ENCODE results near the gene DNM3. TPM values are rescaled to one million over a fixed set of nuclear protein-coding genes. Genes with fewer than 3 reads are reported as not detected.

The DNM3 gene
- total RNA-seq, 1 experiment from 2014 or later: 0.11 TPM

DNA sequence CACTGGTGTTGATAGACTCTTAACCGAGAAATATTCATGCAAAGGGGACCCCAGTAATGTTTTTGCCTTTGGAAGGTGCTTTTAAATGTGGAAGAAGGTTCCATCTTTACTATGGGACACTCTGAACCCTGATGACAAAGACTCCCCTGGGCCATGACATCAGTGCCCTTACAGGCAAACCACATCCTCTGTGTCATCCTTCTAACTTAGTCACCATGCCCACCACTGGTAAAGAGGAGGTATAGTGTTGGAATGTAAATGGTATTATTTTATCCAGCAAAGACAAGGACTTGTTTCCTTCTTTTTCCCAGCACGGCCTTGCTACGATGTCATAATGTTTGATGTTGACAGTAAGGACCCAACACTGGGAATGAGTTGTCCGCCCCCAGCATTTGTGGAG, 47.2 kb upstream of the DNM3 start:
- H3K4me1 ChIP-seq: no peaks in the 10 kb centered on the region
- Mint-ChIP-seq H3K4me3 (ENCODE audit: unreplicated experiment) (no peak overlapping the region), H3K27me3 (ENCODE audit: insufficient read depth, unreplicated experiment) (no peaks in the 10 kb centered on the region), H3K36me3 (ENCODE audit: insufficient read depth, unreplicated experiment) (peaks cover 39% of the 10 kb centered on the region), H3K9me3 (ENCODE audit: unreplicated experiment) (no peaks in the 10 kb centered on the region), H3K4me1 (ENCODE audit: low read depth, unreplicated experiment) (no peaks in the 10 kb centered on the region), H3K27ac (ENCODE audit: unreplicated experiment) (no peak overlapping the region)
- no peak for DNase-seq
- no TSS peak for BruUV-seq (replicated peaks)
- no peaks in the 10 kb centered on the region for H3K27me3 ChIP-seq (replicated peaks; ENCODE audit: control insufficient read depth, insufficient read depth, low read length)
- intact Hi-C loops (cut with micrococcal nuclease; ENCODE audit: unreplicated experiment): no loop called here
- CTCF ChIA-PET: no interaction called here
- H3K4me3 ChIP-seq (ENCODE audit: low read depth, low read length): no peak overlapping the region
- H3K9me3 ChIP-seq: no peaks in the 10 kb centered on the region
- TF ChIP-seq, protein P1, sequence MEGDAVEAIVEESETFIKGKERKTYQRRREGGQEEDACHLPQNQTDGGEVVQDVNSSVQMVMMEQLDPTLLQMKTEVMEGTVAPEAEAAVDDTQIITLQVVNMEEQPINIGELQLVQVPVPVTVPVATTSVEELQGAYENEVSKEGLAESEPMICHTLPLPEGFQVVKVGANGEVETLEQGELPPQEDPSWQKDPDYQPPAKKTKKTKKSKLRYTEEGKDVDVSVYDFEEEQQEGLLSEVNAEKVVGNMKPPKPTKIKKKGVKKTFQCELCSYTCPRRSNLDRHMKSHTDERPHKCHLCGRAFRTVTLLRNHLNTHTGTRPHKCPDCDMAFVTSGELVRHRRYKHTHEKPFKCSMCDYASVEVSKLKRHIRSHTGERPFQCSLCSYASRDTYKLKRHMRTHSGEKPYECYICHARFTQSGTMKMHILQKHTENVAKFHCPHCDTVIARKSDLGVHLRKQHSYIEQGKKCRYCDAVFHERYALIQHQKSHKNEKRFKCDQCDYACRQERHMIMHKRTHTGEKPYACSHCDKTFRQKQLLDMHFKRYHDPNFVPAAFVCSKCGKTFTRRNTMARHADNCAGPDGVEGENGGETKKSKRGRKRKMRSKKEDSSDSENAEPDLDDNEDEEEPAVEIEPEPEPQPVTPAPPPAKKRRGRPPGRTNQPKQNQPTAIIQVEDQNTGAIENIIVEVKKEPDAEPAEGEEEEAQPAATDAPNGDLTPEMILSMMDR (IDR thresholded peaks at IDR 0.05; ENCODE audit: insufficient read depth in 1 of 2, low read depth in 1 of 2, low read length in 1 of 2, severe bottlenecking in 1 of 2, unreplicated experiment in 1 of 2): no peak
- POLR2A ChIA-PET: no interaction called here
- peaks cover 2% of the 10 kb centered on the region for H3K36me3 ChIP-seq (ENCODE audit: control insufficient read depth, insufficient read depth, low read length)

DNA sequence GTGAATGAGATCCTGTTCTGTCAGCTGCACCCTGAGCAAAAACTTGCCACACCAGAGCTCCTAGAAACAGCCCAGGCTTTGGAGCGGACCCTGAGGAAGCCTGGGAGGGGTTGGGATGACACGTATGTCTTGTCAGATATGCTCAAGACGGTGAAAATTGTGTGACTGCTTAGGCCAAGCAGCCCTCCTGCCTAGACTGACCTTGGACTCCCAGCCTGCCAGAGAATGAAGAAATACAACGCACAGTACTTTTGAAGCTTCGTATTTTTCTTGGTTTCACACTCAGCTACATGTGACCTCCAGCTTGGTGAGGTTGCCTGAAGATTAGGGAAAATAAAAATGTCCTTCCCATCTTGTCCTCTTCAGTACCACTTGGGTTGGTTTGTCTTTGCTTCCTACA, 44.7 kb upstream of the DNM3 start:
- Mint-ChIP-seq H3K9me3 (ENCODE audit: unreplicated experiment) (no peaks in the 10 kb centered on the region), H3K27me3 (ENCODE audit: insufficient read depth, unreplicated experiment) (no peaks in the 10 kb centered on the region), H3K4me1 (ENCODE audit: low read depth, unreplicated experiment) (no peaks in the 10 kb centered on the region), H3K36me3 (ENCODE audit: insufficient read depth, unreplicated experiment) (peaks cover 31% of the 10 kb centered on the region), H3K4me3 (ENCODE audit: unreplicated experiment) (no peak overlapping the region), H3K27ac (ENCODE audit: unreplicated experiment) (no peak overlapping the region)
- CTCF ChIA-PET: no interaction called here
- no peaks in the 10 kb centered on the region for H3K9me3 ChIP-seq
- POLR2A ChIA-PET: no interaction called here
- intact Hi-C loops (cut with micrococcal nuclease; ENCODE audit: unreplicated experiment): no loop called here
- TF ChIP-seq, protein P1 (IDR thresholded peaks at IDR 0.05; ENCODE audit: insufficient read depth in 1 of 2, low read depth in 1 of 2, low read length in 1 of 2, severe bottlenecking in 1 of 2, unreplicated experiment in 1 of 2): no peak
- DNase-seq: no peak
- BruUV-seq (replicated peaks): no TSS peak
- no peaks in the 10 kb centered on the region for H3K4me1 ChIP-seq
- H3K4me3 ChIP-seq (ENCODE audit: low read depth, low read length): no peak overlapping the region
- peaks cover 2% of the 10 kb centered on the region; the same call in 1 of the 2 replicates for H3K36me3 ChIP-seq (ENCODE audit: control insufficient read depth, insufficient read depth, low read length)
- no peaks in the 10 kb centered on the region for H3K27me3 ChIP-seq (replicated peaks; ENCODE audit: control insufficient read depth, insufficient read depth, low read length)

DNA sequence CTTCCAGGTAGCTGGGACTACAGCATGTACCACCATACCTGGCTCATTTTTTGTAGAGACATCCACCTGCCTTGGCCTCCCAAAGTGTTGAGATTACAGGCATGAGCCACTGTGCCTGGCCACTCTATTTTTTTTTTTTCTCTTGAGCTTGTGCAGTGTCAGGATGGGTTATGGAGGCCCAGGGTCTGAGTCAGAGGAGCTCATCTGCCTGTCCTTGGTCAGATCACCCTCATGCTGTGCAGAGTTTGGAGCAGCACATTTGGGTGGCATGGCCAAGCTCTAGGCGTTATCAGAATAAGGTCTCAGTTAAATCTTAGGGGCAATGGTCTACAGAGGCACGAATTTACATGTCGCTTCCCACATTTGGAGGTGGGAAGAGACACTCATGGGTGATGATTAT, 43.0 kb upstream of the DNM3 start:
- Mint-ChIP-seq H3K27ac (ENCODE audit: unreplicated experiment) (no peak overlapping the region), H3K27me3 (ENCODE audit: insufficient read depth, unreplicated experiment) (no peaks in the 10 kb centered on the region), H3K36me3 (ENCODE audit: insufficient read depth, unreplicated experiment) (peaks cover 31% of the 10 kb centered on the region), H3K4me3 (ENCODE audit: unreplicated experiment) (no peak overlapping the region), H3K9me3 (ENCODE audit: unreplicated experiment) (no peaks in the 10 kb centered on the region), H3K4me1 (ENCODE audit: low read depth, unreplicated experiment) (no peaks in the 10 kb centered on the region)
- no peak overlapping the region for H3K4me3 ChIP-seq (ENCODE audit: low read depth, low read length)
- intact Hi-C loops (cut with micrococcal nuclease; ENCODE audit: unreplicated experiment): no loop called here
- ChIA-PET CTCF (interaction anchor here (3.9 kb wide), 1 partner anchor 187 kb away, joined by 20 read pairs; no protein-coding TSS in a partner anchor), POLR2A (interaction anchor here (0.6 kb wide), 1 partner anchor 287 kb away, joined by 3 read pairs; no protein-coding TSS in a partner anchor)
- DNase-seq: no peak
- TF ChIP-seq, protein P1 (IDR thresholded peaks at IDR 0.05; ENCODE audit: insufficient read depth in 1 of 2, low read depth in 1 of 2, low read length in 1 of 2, severe bottlenecking in 1 of 2, unreplicated experiment in 1 of 2): no peak
- no peaks in the 10 kb centered on the region for H3K27me3 ChIP-seq (replicated peaks; ENCODE audit: control insufficient read depth, insufficient read depth, low read length)
- BruUV-seq (replicated peaks): no TSS peak
- peaks cover 2% of the 10 kb centered on the region; the same call in 1 of the 2 replicates for H3K36me3 ChIP-seq (ENCODE audit: control insufficient read depth, insufficient read depth, low read length)
- H3K9me3 ChIP-seq: no peaks in the 10 kb centered on the region
- H3K4me1 ChIP-seq: no peaks in the 10 kb centered on the region

Measured in Caco-2 (cell line).